HG02678 (cell line): ENCODE results near the gene SELENOS.

Experiments used
- ATAC-seq: cut with Tn5 transposase; IDR thresholded peaks from one replicate; pipeline ENCODE4 v1.9.1; 2021; ENCODE audit warnings: mild to moderate bottlenecking, moderate library complexity; ENCODE audit not compliant: unreplicated experiment

The SELENOS gene

DNA sequence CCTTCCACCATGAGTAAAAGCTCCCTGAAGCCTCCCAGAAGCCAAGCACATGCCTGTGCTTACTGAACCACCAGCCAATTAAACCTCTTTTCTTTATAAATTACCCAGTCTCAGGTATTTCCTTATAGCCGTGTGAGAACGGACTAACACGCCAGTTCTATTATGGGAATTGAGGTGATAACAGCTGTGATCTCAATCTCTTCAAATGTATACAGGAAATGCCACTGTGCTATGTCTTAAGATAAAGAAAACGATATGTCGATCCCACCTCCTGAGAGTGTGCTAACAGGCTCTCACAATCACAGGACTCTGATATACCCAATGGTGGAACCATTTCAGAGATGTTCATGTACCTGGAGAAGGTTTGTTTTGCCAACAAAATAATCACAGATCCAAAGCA, 51.6 kb downstream of the SELENOS start:
- ATAC-seq, result no peak
